Neuronal stem cell (in vitro differentiated cells): ENCODE results near the gene OR51A2.

Experiments
- DNase-seq: peaks from one replicate; pipeline ENCODE4 v3.0.0-alpha.2; 2013; ENCODE audit warnings: low spot score
- H2AFZ ChIP-seq: one replicate; pipeline ENCODE4 v1.6.1; 2013; ENCODE audit warnings: mild to moderate bottlenecking, low read length, inconsistent platforms
- H2AK5ac ChIP-seq: 2 replicates; pipeline ENCODE4 v1.6.1; 2013; ENCODE audit warnings: low read depth, mild to moderate bottlenecking, inconsistent platforms, low read length, moderate library complexity, mixed read lengths
- H2BK120ac ChIP-seq: 2 replicates; pipeline ENCODE4 v1.6.1; 2013; ENCODE audit warnings: low read depth, mild to moderate bottlenecking, inconsistent platforms, low read length, moderate library complexity, mixed read lengths
- H2BK12ac ChIP-seq: one replicate; pipeline ENCODE4 v1.6.1; 2013; ENCODE audit warnings: low read length, inconsistent platforms
- H2BK15ac ChIP-seq: 2 replicates; pipeline ENCODE4 v1.6.1; 2013; ENCODE audit warnings: mild to moderate bottlenecking, low read length, inconsistent platforms, mixed read lengths
- H2BK5ac ChIP-seq: one replicate; pipeline ENCODE4 v1.6.1; 2013; ENCODE audit warnings: inconsistent platforms, mild to moderate bottlenecking, low read length, moderate library complexity
- H3K14ac ChIP-seq: one replicate; pipeline ENCODE4 v1.6.1; 2013; ENCODE audit warnings: low read length, inconsistent platforms
- H3K18ac ChIP-seq: 2 replicates; pipeline ENCODE4 v1.6.1; 2013; ENCODE audit warnings: low read length, inconsistent platforms
- H3K23ac ChIP-seq: 2 replicates; pipeline ENCODE4 v1.6.1; 2013; ENCODE audit warnings: low read depth, mild to moderate bottlenecking, mixed read lengths, low read length, inconsistent platforms; ENCODE audit not compliant: poor library complexity
- H3K27ac ChIP-seq: replicated peaks from 3 replicates; pipeline ENCODE4 v1.5.1; 2013; ENCODE audit warnings: low read length, inconsistent platforms
- H3K27me3 ChIP-seq, 3 experiments: 2 replicates each; pipeline ENCODE4 v1.6.1; 2013; ENCODE audit warnings: low read length in 3 of 3, mild to moderate bottlenecking in 2 of 3, inconsistent platforms in 1 of 3, low read depth in 1 of 3, mixed read lengths in 1 of 3, moderate library complexity in 1 of 3; ENCODE audit not compliant: control insufficient read depth in 3 of 3, insufficient read depth in 3 of 3
- H3K36me3 ChIP-seq, 2 donors: replicated peaks in 1 of 2; 2 replicates each; pipeline ENCODE4 v1.6.1; 2013; ENCODE audit warnings: low read length in 2 of 2; ENCODE audit not compliant: control insufficient read depth in 2 of 2, insufficient read depth in 2 of 2
- H3K4ac ChIP-seq: 2 replicates; pipeline ENCODE4 v1.6.1; 2013; ENCODE audit warnings: inconsistent platforms, mild to moderate bottlenecking, low read length, moderate library complexity
- H3K4me1 ChIP-seq, 2 donors: 1 replicate in 1 of 2; 2 replicates in 1 of 2; pipeline ENCODE4 v1.6.1; 2013; ENCODE audit warnings: low read length in 2 of 2, low read depth in 1 of 2; ENCODE audit not compliant: control insufficient read depth in 2 of 2, insufficient read depth in 1 of 2
- H3K4me2 ChIP-seq: one replicate; pipeline ENCODE4 v1.6.1; 2013; ENCODE audit warnings: mild to moderate bottlenecking, low read length, inconsistent platforms; ENCODE audit not compliant: insufficient read depth, poor library complexity, severe bottlenecking
- H3K4me3 ChIP-seq, 2 donors: 2 replicates each; pipeline ENCODE4 v1.5.1; 2013; ENCODE audit warnings: low read length in 2 of 2, mild to moderate bottlenecking in 2 of 2, inconsistent platforms in 1 of 2, moderate library complexity in 1 of 2
- H3K79me1 ChIP-seq: one replicate; pipeline ENCODE4 v1.6.1; 2013; ENCODE audit warnings: low read depth, mild to moderate bottlenecking, inconsistent platforms, low read length, moderate library complexity
- H3K9ac ChIP-seq: one replicate; pipeline ENCODE4 v1.6.1; 2013; ENCODE audit warnings: mild to moderate bottlenecking, low read depth, low read length, inconsistent platforms; ENCODE audit not compliant: poor library complexity
- H3K9me3 ChIP-seq, 2 donors: replicated peaks in 1 of 2; 2 replicates each; pipeline versions ENCODE3 to v1.6.1; 2013; ENCODE audit warnings: low read length in 2 of 2, mild to moderate bottlenecking in 2 of 2, inconsistent platforms in 1 of 2, low read depth in 1 of 2, mixed read lengths in 1 of 2, moderate library complexity in 1 of 2; ENCODE audit not compliant: control insufficient read depth in 2 of 2, insufficient read depth in 1 of 2
- H4K8ac ChIP-seq: one replicate; pipeline ENCODE4 v1.6.1; 2013; ENCODE audit warnings: low read depth, mild to moderate bottlenecking, inconsistent platforms, low read length, moderate library complexity
- H4K91ac ChIP-seq: one replicate; pipeline ENCODE4 v1.6.1; 2013; ENCODE audit warnings: low read length, low read depth, mild to moderate bottlenecking, inconsistent platforms; ENCODE audit not compliant: poor library complexity
- whole genome bisulfite sequencing, 2 donors: extraction: QIAGEN DNeasy Blood & Tissue Kit; methylation state at CpG; one replicate each; pipeline ENCODE4 v1.1.7; 2013; ENCODE audit warnings: missing lambda C conversion rate in 2 of 2, mixed read lengths in 1 of 2; ENCODE audit not compliant: insufficient read length in 2 of 2, insufficient replicate concordance in 1 of 2; ENCODE audit errors: extremely low coverage in 2 of 2; 5-methylcytosine and 5-hydroxymethylcytosine counted together

OR51A2 gene

DNA sequence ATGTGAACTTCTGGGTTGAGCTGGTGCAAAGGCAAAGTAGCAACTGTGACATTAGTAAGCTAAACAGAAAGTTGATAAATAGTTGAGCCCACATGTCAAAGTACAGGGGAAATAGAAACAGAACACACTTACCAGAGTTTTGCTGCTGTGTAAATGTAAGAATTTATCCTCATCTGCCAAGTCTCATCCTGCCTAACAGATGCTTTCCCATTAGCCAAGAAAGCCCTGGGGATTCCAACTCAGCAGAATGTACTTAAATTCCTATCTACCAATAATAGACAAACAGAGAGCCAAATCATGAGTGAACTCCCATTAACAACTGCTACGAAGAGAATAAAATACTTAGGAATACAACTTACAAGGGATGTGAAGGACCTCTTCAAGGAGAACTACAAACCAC lies 7.3 kb upstream of the OR51A2 start:
- H3K27me3 ChIP-seq, result no peaks in the 10 kb centered on the region
- WGBS, 2 donors, result no CpG with 5 or more reads among the region's 1 CpG

GRCh38 chr11:4960877-4961276 lies 5.4 kb upstream of the OR51A2 start:
- Histone ChIP-seq H2AK5ac (no peak overlapping the region), H3K4me3 (no peak overlapping the region), H2BK5ac (no peak overlapping the region), H3K4me1 (no peaks in the 10 kb centered on the region), H3K14ac (no peak overlapping the region), H3K27ac (no peak overlapping the region), H3K27me3 (no peaks in the 10 kb centered on the region), H4K8ac (no peak overlapping the region), H3K9me3 (peaks cover 0 to 1% of the 10 kb centered on the region in 2 donors), H3K4me2 (no peak overlapping the region), H2BK15ac (no peak overlapping the region), H3K4ac (no peak overlapping the region), H3K23ac (no peak overlapping the region), H3K9ac (no peak overlapping the region), H3K79me1 (no peaks in the 10 kb centered on the region), H2BK120ac (no peak overlapping the region), H3K18ac (no peak overlapping the region), H2AFZ (no peak overlapping the region), H3K36me3 (no peaks in the 10 kb centered on the region), H2BK12ac (no peak overlapping the region), H4K91ac (no peak overlapping the region)
- DNase-seq, result no peak
- no CpG with 5 or more reads among the region's 3 CpGs for WGBS, 2 donors

More for the DNA sequence above, 7.3 kb upstream of the OR51A2 start:
- no peak overlapping the region for H2BK5ac ChIP-seq
- H2BK120ac ChIP-seq, result no peak overlapping the region
- H3K4me2 ChIP-seq, result no peak overlapping the region
- no peak overlapping the region for H3K18ac ChIP-seq
- H3K79me1 ChIP-seq, result no peaks in the 10 kb centered on the region
- no peak overlapping the region for H3K27ac ChIP-seq
- H3K4ac ChIP-seq, result no peak overlapping the region
- no peak overlapping the region for H2AK5ac ChIP-seq
- H3K23ac ChIP-seq, result no peak overlapping the region
- no peaks in the 10 kb centered on the region for H3K4me1 ChIP-seq
- no peak overlapping the region for H2AFZ ChIP-seq
- H4K8ac ChIP-seq, result no peak overlapping the region
- H3K4me3 ChIP-seq, result no peak overlapping the region
- no peak overlapping the region for H3K9ac ChIP-seq
- DNase-seq, result no peak
- no peak overlapping the region for H2BK12ac ChIP-seq
- H3K36me3 ChIP-seq, result no peaks in the 10 kb centered on the region
- no peak overlapping the region for H2BK15ac ChIP-seq
- no peak overlapping the region for H4K91ac ChIP-seq
- H3K14ac ChIP-seq, result no peak overlapping the region
- peaks cover 0 to 1% of the 10 kb centered on the region in 2 donors for H3K9me3 ChIP-seq

- Histone ChIP-seq H3K27ac (no peak overlapping the region), H3K4me1 (no peaks in the 10 kb centered on the region), H4K91ac (no peak overlapping the region), H2BK12ac (no peak overlapping the region), H3K23ac (no peak overlapping the region), H3K4me2 (no peak overlapping the region), H2BK5ac (no peak overlapping the region), H3K14ac (no peak overlapping the region), H2AK5ac (no peak overlapping the region), H3K4ac (no peak overlapping the region), H3K79me1 (no peaks in the 10 kb centered on the region), H3K9me3 (no peaks in the 10 kb centered on the region), H3K4me3 (no peak overlapping the region), H2BK15ac (no peak overlapping the region), H3K36me3 (no peaks in the 10 kb centered on the region), H3K18ac (no peak overlapping the region), H3K27me3 (no peaks in the 10 kb centered on the region), H4K8ac (no peak overlapping the region), H3K9ac (no peak overlapping the region), H2AFZ (no peak overlapping the region), H2BK120ac (no peak overlapping the region)
- DNase-seq, result no peak
- no CpG with 5 or more reads among the region's 4 CpGs for WGBS, 2 donors
These were observed 1.9 kb upstream of the OR51A2 start for GRCh38 chr11:4957396-4957795.

DNA sequence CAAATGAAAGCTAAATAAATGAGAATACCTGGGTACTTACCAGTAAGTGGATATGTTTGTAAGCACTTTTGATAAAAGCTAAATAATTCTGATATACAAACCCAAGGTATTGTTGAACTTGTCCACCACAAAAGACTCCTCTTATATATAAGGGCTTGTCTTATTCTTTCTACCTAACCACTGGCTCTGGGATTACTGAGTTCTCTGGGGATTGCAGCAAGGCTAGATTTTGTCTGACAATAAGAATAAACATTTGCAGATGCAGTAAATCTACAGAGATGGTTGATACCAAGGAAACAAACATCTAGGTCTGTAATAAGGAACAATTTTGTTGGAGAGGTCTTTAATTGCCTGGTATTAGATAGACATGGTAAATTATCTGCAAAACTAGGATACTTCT lies 8.0 kb downstream of the OR51A2 start, which contains the start of gene OR51A4:
OR51A4 (minus strand) TSS at position 101 of the 400 bp plus-strand sequence. CDS start 505 bp downstream, outside the sequence.
- no peak within 1 kb of the TSS for H2BK12ac ChIP-seq

More for the DNA sequence above, 8.0 kb downstream of the OR51A2 start, which contains the start of gene OR51A4:
- Histone ChIP-seq H3K14ac (no peak within 1 kb of the TSS), H4K91ac (no peak within 1 kb of the TSS), H2BK5ac (no peak within 1 kb of the TSS), H3K27me3 (no peaks in the 10 kb centered on the region), H2AK5ac (no peak within 1 kb of the TSS), H2BK120ac (no peak within 1 kb of the TSS), H2BK15ac (no peak within 1 kb of the TSS), H3K79me1 (no peaks in the 10 kb centered on the region), H3K4me3 (no peak within 1 kb of the TSS), H3K4me2 (no peak within 1 kb of the TSS), H3K36me3 (no peaks in the 10 kb centered on the region), H2AFZ (no peak within 1 kb of the TSS), H3K4ac (no peak within 1 kb of the TSS), H3K27ac (no peak within 1 kb of the TSS), H3K18ac (no peak within 1 kb of the TSS), H3K4me1 (no peaks in the 10 kb centered on the region), H3K23ac (no peak within 1 kb of the TSS), H3K9me3 (no peaks in the 10 kb centered on the region), H4K8ac (no peak within 1 kb of the TSS), H3K9ac (no peak within 1 kb of the TSS)
- no peak for DNase-seq
